Loucy (cell line): ENCODE results near the gene CAMK2D.

Source experiments
- CTCF ChIP-seq: fragments of 200-600 bp; sonication (generic); conservative IDR thresholded peaks from 2 replicates; pipeline ENCODE4 v1.5.1; 2014; ENCODE audit warnings: mild to moderate bottlenecking, antibody characterized with exemption, low read length
- EZH2phosphoT487 ChIP-seq: fragments of 200-600 bp; IDR thresholded peaks from 2 replicates; pipeline ENCODE4 v1.6.1; 2018; ENCODE audit warnings: antibody characterized with exemption, mild to moderate bottlenecking, moderate library complexity, borderline replicate concordance

- peak; percentile 42 for TF ChIP-seq CTCF
- TF ChIP-seq EZH2phosphoT487, result no peak
Measured at GRCh38 chr4:113673450-113673849, 88.1 kb downstream of the CAMK2D start.
